HEK293T (cell line): ENCODE data around the gene RELB.

Source experiments
- CTCF ChIA-PET: fragments of 350-600 bp; formaldehyde crosslinking; extraction: SDS; loops from one replicate; lab custom pipeline; 2021; ENCODE audit warnings: antibody characterized with exemption, inconsistent platforms; lab: Yijun Ruan, JAX
- POLR2A ChIA-PET: fragments of 350-600 bp; formaldehyde crosslinking; extraction: SDS; loops from one replicate; lab custom pipeline; 2020; ENCODE audit warnings: antibody characterized with exemption, inconsistent platforms; lab: Yijun Ruan, JAX
- DNase-seq: peaks from one replicate; pipeline ENCODE4 v3.0.0; 2012; ENCODE audit warnings: mixed read lengths; ENCODE audit errors: extremely low spot score
- ARNT ChIP-seq: fragments of 450-650 bp; IDR thresholded peaks from 2 replicates; pipeline ENCODE4 v1.6.1; 2017; ENCODE audit warnings: mild to moderate bottlenecking
- BHLHE40 ChIP-seq: fragments of 450-650 bp; IDR thresholded peaks from 2 replicates; pipeline ENCODE4 v1.6.1; 2016; ENCODE audit warnings: mild to moderate bottlenecking, moderate library complexity, borderline replicate concordance
- CTBP1 ChIP-seq: fragments of 450-650 bp; IDR thresholded peaks from 2 replicates; pipeline ENCODE4 v1.6.1; 2016; ENCODE audit warnings: borderline replicate concordance
- ELF4 ChIP-seq: fragments of 450-650 bp; IDR thresholded peaks from 2 replicates; pipeline ENCODE4 v1.6.1; 2017; ENCODE audit warnings: antibody characterized with exemption
- FOXA1 ChIP-seq: fragments of 450-650 bp; IDR thresholded peaks from 2 replicates; pipeline ENCODE4 v1.6.1; 2016; ENCODE audit warnings: mild to moderate bottlenecking
- FOXK2 ChIP-seq: fragments of 450-650 bp; IDR thresholded peaks from 2 replicates; pipeline ENCODE4 v1.6.1; 2016; ENCODE audit warnings: mild to moderate bottlenecking
- FOXM1 ChIP-seq: fragments of 450-650 bp; IDR thresholded peaks from 2 replicates; pipeline ENCODE4 v1.6.1; 2017; ENCODE audit warnings: mild to moderate bottlenecking, borderline replicate concordance
- HDGF ChIP-seq: fragments of 450-650 bp; IDR thresholded peaks from 2 replicates; pipeline ENCODE4 v1.6.1; 2017; ENCODE audit warnings: antibody characterized with exemption, borderline replicate concordance
- L3MBTL2 ChIP-seq: fragments of 450-650 bp; conservative IDR thresholded peaks from 2 replicates; pipeline ENCODE4 v1.6.1; 2016; ENCODE audit warnings: mild to moderate bottlenecking
- LEF1 ChIP-seq: fragments of 450-650 bp; IDR thresholded peaks from 2 replicates; pipeline ENCODE4 v1.6.1; 2017; ENCODE audit warnings: mild to moderate bottlenecking, borderline replicate concordance
- NFRKB ChIP-seq: fragments of 450-650 bp; IDR thresholded peaks from 2 replicates; pipeline ENCODE4 v1.6.1; 2016; ENCODE audit warnings: mild to moderate bottlenecking, moderate library complexity
- SP1 ChIP-seq: fragments of 450-650 bp; IDR thresholded peaks from 2 replicates; pipeline ENCODE4 v1.6.1; 2017
- SUZ12 ChIP-seq: fragments of 450-650 bp; IDR thresholded peaks from 2 replicates; pipeline ENCODE4 v1.6.1; 2016; ENCODE audit warnings: mild to moderate bottlenecking
- TARDBP ChIP-seq: fragments of 450-650 bp; IDR thresholded peaks from 2 replicates; pipeline ENCODE4 v1.6.1; 2016
- ZNF384 ChIP-seq: fragments of 450-650 bp; IDR thresholded peaks from 2 replicates; pipeline ENCODE4 v1.6.1; 2016
- TF ChIP-seq, protein P1 (sequence below): fragments of 450-650 bp; IDR thresholded peaks from 2 replicates; pipeline ENCODE4 v1.6.1; 2016

Gene RELB

DNA sequence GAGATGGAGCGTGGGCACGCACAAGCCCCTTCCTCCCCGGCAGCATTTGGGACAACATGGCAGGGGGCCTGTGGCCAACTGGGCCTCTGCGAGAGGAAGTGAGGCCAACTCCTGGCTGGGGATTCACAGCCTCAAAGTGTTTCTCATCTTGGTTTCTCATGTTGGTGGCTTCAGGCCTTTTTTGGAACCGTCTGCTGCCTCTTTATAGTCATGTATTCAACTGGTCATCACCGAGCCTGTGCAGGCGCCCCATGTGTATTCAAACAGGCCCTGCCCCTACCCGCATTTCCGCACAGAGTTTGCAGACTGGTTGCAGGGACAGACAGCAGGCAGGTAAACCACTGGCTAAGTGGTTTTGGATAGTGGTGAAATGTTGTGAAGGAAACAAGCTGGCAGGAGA is 17.3 kb upstream of the RELB start:
- TF ChIP-seq FOXA1 (no peak), ZNF384 (no peak), ARNT (no peak), CTBP1 (no peak), LEF1 (no peak), HDGF (no peak), L3MBTL2 (no peak), FOXK2 (no peak), TARDBP (no peak), BHLHE40 (no peak), FOXM1 (no peak), ELF4 (no peak), SP1 (no peak), NFRKB (no peak), SUZ12 (no peak)
- TF ChIP-seq, protein P1, sequence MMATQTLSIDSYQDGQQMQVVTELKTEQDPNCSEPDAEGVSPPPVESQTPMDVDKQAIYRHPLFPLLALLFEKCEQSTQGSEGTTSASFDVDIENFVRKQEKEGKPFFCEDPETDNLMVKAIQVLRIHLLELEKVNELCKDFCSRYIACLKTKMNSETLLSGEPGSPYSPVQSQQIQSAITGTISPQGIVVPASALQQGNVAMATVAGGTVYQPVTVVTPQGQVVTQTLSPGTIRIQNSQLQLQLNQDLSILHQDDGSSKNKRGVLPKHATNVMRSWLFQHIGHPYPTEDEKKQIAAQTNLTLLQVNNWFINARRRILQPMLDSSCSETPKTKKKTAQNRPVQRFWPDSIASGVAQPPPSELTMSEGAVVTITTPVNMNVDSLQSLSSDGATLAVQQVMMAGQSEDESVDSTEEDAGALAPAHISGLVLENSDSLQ, result no peak
- POLR2A ChIA-PET, result no interaction called here
- DNase-seq, result no peak
- CTCF ChIA-PET, result no interaction called here

DNA sequence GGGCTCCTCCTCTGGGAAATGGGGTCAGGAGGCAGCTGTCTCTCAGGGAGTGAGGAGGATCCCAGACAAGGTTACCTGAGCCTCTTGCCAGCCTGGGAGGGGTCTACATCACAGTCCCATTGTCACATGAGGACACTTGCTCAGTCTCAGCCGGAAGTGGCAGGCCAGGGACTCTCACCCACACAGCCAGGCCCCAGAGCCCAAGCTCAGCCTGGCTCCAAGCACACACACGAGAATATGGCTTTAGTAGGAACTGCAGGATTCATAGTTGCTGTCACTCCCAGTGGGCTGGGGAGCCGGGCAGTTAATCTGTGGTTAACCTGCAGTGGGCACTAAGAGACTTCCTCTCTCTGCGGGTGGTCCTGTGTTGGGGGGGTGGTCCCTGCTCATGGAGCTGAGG is 15.8 kb upstream of the RELB start:
- DNase-seq, result no peak
- POLR2A ChIA-PET, result no interaction called here
- TF ChIP-seq SUZ12, result no peak
- no peak for TF ChIP-seq FOXA1
- no peak for TF ChIP-seq ZNF384
- CTCF ChIA-PET, result no interaction called here

DNA sequence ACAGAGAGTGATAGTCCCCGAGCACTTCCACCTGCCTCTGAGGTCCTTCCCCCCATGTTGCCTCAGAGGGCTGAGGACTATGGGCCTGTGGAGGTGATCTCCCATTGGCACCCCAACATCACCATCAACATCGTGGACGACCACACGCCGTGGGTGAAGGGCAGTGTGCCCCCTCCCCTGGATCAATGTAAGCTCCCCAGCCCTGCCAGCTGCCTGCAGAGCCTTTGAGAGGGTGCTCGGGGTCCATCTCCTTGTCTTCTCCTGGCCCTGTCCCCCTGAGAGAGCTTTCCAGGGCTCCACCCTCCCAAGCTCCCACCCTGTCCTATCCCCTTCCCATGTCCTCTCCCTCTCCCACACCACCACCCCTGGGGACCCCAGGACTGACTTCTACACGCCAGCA is 14.9 kb upstream of the RELB start:
- POLR2A ChIA-PET, result interaction anchor here (0.7 to 1.1 kb wide), 2 partner anchors 29 to 30 kb away, joined by 3 read pairs; no protein-coding TSS in a partner anchor

DNA sequence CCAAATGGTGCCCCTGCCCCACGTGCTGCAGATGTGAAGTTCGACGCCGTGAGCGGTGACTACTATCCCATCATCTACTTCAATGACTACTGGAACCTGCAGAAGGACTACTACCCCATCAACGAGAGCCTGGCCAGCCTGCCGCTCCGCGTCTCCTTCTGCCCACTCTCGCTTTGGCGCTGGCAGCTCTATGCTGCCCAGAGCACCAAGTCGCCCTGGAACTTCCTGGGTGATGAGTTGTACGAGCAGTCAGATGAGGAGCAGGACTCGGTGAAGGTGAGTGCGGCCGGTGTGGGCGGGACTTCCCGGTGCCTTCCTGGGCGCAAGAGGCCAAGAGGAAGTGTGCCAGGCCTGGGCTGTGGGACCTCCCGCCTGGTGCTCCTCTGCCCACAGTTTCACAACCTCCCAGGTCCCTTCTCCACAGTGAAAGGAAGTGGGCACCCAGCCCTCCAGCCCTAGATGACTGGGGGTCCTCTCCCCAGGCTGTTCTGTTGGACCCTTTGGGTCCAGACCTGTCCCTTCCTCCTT is 14.1 kb upstream of the RELB start:
- ChIA-PET POLR2A (interaction anchor here (0.7 kb wide), 1 partner anchor 30 kb away, joined by 3 read pairs; no protein-coding TSS in a partner anchor), CTCF (no interaction called here)

More for the DNA sequence above, 14.9 kb upstream of the RELB start:
- no peak for DNase-seq
- CTCF ChIA-PET, result no interaction called here
- TF ChIP-seq FOXA1 (no peak), SP1 (no peak), LEF1 (no peak), FOXM1 (no peak), ZNF384 (no peak), ELF4 (no peak), CTBP1 (no peak)

DNA sequence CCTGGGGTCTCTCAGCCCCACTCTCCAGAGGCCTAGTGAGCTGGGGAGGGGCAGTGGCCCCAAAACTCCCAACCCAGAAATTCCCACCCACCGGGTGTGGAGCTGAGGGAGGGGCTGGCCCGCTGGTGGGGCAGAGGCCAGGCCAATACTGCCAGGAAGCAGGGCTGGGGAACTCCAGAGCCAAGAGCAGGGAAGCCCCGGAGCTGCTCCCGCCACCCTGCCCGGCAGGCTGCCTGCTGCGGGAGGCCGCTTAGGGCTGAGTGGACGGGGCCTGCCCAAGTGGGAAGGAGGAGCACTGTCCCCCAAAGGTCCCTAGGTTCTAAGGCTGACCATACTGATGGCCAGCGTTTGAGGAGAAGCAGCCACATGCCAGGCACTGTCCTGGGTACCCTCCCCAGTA is 13.0 kb upstream of the RELB start:
- no peak for TF ChIP-seq CTBP1
- CTCF ChIA-PET, result interaction anchor here (0.8 kb wide), 1 partner anchor 84 kb away, joined by 5 read pairs; no protein-coding TSS in a partner anchor
- no peak for DNase-seq
- POLR2A ChIA-PET, result no interaction called here

More for the DNA sequence above, 14.1 kb upstream of the RELB start:
- no peak for DNase-seq
- TF ChIP-seq NFRKB (no peak), BHLHE40 (no peak), ELF4 (no peak), ZNF384 (no peak), HDGF (no peak)

DNA sequence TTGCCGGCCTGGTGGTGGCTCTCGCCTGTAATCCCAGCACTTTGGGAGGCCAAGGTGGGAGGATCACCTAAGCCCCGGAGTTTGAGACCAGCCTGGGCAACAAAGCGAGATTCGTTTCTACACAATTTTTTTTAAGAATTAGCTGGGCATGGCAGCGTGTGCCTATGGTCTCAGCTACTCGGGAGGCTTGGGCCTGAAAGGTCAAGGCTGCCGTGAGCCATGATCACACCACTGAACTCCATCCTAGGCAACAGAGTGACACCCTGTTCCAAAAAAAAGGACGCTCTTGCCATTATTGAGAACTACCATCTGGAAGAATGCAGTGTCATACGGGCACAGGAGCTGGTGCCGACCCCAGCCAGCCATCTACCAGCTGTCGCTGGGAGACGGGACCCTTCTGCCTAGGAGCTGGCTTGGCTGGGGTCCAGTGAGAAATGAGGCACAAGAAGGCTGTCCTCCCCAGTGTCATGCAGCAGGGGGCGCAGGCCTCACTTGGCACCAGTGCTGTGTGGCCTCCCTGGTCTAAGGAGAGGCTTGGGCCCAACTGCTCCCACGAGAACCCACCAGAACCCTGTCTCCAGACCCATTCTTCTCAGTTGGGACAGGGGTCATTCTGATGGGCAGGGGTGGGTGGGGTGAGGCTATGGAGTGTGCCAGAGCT is 12.2 kb upstream of the RELB start:
- ChIA-PET CTCF (interaction anchor here (0.6 to 1.2 kb wide), 3 partner anchors 37 to 85 kb away, joined by 3 to 5 read pairs (median 5); no protein-coding TSS in a partner anchor), POLR2A (no interaction called here)
- TF ChIP-seq CTBP1 (no peak), SUZ12 (no peak), FOXM1 (no peak), SP1 (no peak), HDGF (no peak), TARDBP (no peak), ZNF384 (no peak), FOXK2 (no peak), LEF1 (no peak), ELF4 (no peak), FOXA1 (no peak), BHLHE40 (no peak), NFRKB (no peak), L3MBTL2 (no peak), ARNT (no peak)
- TF ChIP-seq, protein P1, result no peak
- DNase-seq, result peak; percentile 74

DNA sequence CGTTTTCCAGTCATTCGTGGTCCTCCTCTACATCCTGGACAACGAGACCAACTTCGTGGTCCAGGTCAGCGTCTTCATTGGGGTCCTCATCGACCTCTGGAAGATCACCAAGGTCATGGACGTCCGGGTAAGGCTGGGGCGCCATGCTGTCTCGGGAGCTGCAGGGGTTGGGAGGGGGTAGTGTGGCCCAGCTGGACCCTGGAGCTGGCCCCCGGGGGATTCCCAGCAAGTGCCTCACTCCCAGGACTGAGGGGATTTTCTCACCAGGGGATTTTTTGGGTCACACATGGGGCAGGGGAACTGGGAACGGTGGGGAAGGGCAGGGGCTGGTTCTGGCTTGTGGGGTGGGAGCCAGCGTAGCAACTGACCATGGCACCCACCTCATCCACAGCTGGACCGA is 10.8 kb upstream of the RELB start:
- POLR2A ChIA-PET, result no interaction called here
- DNase-seq, result no peak
- no peak for TF ChIP-seq LEF1
- TF ChIP-seq L3MBTL2, result no peak
- no peak for TF ChIP-seq TARDBP
- TF ChIP-seq FOXM1, result no peak
- TF ChIP-seq FOXA1, result no peak
- CTCF ChIA-PET, result interaction anchor here (0.5 kb wide), 1 partner anchor 10 kb away, joined by 3 read pairs; no protein-coding TSS in a partner anchor
